Glutamatergic neuron (in vitro differentiated cells): ENCODE results near the gene SYNE2. TPM values are rescaled to one million over a fixed set of nuclear protein-coding genes. Genes with fewer than 3 reads are reported as not detected.

Source experiments
- DNase-seq: peaks from one replicate; pipeline ENCODE4 v3.0.0; 2022
- H3K27ac Mint-ChIP-seq: one replicate; pipeline ENCODE4 v1.8.0; 2020; ENCODE audit warnings: mild to moderate bottlenecking, mixed read lengths, inconsistent platforms; ENCODE audit not compliant: unreplicated experiment
- H3K27me3 Mint-ChIP-seq: one replicate; pipeline ENCODE4 v1.8.0; 2020; ENCODE audit warnings: mild to moderate bottlenecking, moderate library complexity, mixed read lengths, inconsistent platforms; ENCODE audit not compliant: unreplicated experiment
- H3K36me3 Mint-ChIP-seq: one replicate; pipeline ENCODE4 v1.8.0; 2020; ENCODE audit warnings: mild to moderate bottlenecking, mixed read lengths, inconsistent platforms; ENCODE audit not compliant: unreplicated experiment
- H3K4me1 Mint-ChIP-seq: one replicate; pipeline ENCODE4 v1.8.0; 2020; ENCODE audit warnings: mild to moderate bottlenecking, low read depth, mixed read lengths, inconsistent platforms; ENCODE audit not compliant: unreplicated experiment
- H3K4me3 Mint-ChIP-seq: one replicate; pipeline ENCODE4 v1.8.0; 2020; ENCODE audit warnings: mild to moderate bottlenecking, mixed read lengths, inconsistent platforms; ENCODE audit not compliant: unreplicated experiment
- H3K9me3 Mint-ChIP-seq: one replicate; pipeline ENCODE4 v1.8.0; 2020; ENCODE audit warnings: mild to moderate bottlenecking, moderate library complexity, mixed read lengths, inconsistent platforms; ENCODE audit not compliant: unreplicated experiment
- CTCF ChIP-seq: fragments of 200-600 bp; sonication (generic); IDR thresholded peaks from one replicate; pipeline ENCODE4 v1.5.0; 2021; ENCODE audit not compliant: partially characterized antibody, unreplicated experiment
- total RNA-seq: library from RNA; stranded (reverse); fragmentation: NEBNext Ultra II Directional; extraction: Animal tissue kit (Norgen Biotek cat#: 25700); gene quantifications from one replicate; pipeline ENCODE4 v1.2.1, GENCODE V29; 2021; ENCODE audit not compliant: unreplicated experiment

SYNE2 gene
- total RNA-seq, 1 donor from 2014 or later = 81.7 TPM

GRCh38 chr14:63996016-63996415 lies 143.2 kb downstream of the SYNE2 start:
- Mint-ChIP-seq H3K27me3 (no peaks in the 10 kb centered on the region), H3K36me3 (no peaks in the 10 kb centered on the region), H3K9me3 (no peaks in the 10 kb centered on the region), H3K4me1 (peaks cover 8% of the 10 kb centered on the region), H3K4me3 (no peak overlapping the region), H3K27ac (peak overlapping the region; percentile 30)
- no peak for TF ChIP-seq CTCF
- no peak for DNase-seq

- no peak for DNase-seq
- Mint-ChIP-seq H3K36me3 (no peaks in the 10 kb centered on the region), H3K27me3 (no peaks in the 10 kb centered on the region), H3K4me1 (peaks cover 8% of the 10 kb centered on the region), H3K27ac (no peak overlapping the region), H3K9me3 (no peaks in the 10 kb centered on the region), H3K4me3 (no peak overlapping the region)
- no peak for TF ChIP-seq CTCF
Measured at GRCh38 chr14:63996625-63997220, 143.9 kb downstream of the SYNE2 start.

GRCh38 chr14:64000749-64001148 lies 147.9 kb downstream of the SYNE2 start:
- Mint-ChIP-seq H3K27me3 (no peaks in the 10 kb centered on the region), H3K4me1 (peaks cover 8% of the 10 kb centered on the region), H3K4me3 (no peak overlapping the region), H3K36me3 (peaks cover 6% of the 10 kb centered on the region), H3K9me3 (no peaks in the 10 kb centered on the region), H3K27ac (no peak overlapping the region)
- no peak for DNase-seq
- TF ChIP-seq CTCF = no peak

GRCh38 chr14:64005822-64006221 lies 153.0 kb downstream of the SYNE2 start:
- Mint-ChIP-seq H3K27ac (no peak overlapping the region), H3K4me1 (no peaks in the 10 kb centered on the region), H3K36me3 (peaks cover 6% of the 10 kb centered on the region), H3K27me3 (no peaks in the 10 kb centered on the region), H3K9me3 (no peaks in the 10 kb centered on the region), H3K4me3 (no peak overlapping the region)
- TF ChIP-seq CTCF = no peak
- no peak for DNase-seq

- DNase-seq = no peak
- Mint-ChIP-seq H3K27me3 (no peaks in the 10 kb centered on the region), H3K4me1 (no peaks in the 10 kb centered on the region), H3K4me3 (no peak overlapping the region), H3K36me3 (peaks cover 6% of the 10 kb centered on the region), H3K9me3 (no peaks in the 10 kb centered on the region), H3K27ac (no peak overlapping the region)
- no peak for TF ChIP-seq CTCF
Measured at GRCh38 chr14:64008016-64008415, 155.2 kb downstream of the SYNE2 start.
